CD4-positive, alpha-beta T cell treated with Interleukin-6 for 4 hours (primary cell): ENCODE data around the gene SLC2A1.

ENCODE experiments used
- DNase-seq: peaks from one replicate; pipeline ENCODE4 v3.0.0-alpha.2; 2020; ENCODE audit warnings: mixed read lengths

The SLC2A1 gene

GRCh38 chr1:42940851-42941639 lies 17.6 kb downstream of the SLC2A1 start:
- peak; percentile 21 for DNase-seq

DNA sequence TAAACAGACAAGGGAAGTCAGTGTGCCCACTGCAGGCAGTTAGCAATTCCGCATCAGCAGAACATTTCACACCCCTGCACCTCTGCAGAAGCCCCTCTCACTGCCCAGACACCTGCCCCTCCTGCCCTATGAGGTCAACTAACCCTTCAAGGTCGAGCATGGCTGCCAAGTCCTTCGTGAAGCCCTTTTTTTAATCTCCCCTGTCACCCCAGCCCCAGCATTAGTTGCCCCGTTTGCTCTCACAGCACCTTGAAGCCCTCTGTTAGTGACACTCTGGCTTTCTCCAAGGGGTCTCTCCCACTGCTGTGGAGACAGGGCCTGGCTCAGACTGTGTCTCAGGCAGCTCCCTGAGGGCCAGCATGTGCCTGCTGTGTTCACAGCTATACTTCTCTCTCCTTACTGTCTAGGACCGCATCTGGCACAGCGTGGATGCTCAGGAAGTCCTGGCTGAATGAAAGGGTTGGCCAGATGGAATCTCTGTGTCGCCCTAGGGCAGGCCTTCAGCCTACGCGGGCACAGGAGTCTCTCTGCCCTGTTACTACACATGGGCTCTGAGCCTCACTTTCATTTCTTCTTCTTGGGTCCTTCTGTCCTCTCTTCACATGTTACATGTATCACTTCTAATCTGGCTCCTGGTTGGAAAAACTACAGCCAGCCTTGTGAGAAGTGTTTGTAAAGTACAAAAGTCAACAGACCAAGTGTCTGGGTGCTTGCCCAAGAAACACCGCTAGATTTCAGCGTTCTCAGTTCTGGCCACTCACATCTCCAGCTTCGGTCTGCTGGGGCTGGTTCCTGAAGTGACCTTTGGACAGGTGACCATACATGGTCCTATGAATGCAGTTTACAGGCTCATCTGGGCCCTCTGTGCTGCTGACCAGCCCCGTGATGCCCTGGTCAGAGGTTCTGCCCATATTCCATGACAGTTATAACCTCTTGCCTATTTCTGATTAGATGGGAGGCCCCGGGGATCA lies 19.7 kb downstream of the SLC2A1 start:
- DNase-seq, result no peak

- DNase-seq, result peak; percentile 48
These were observed 20.6 kb downstream of the SLC2A1 start for GRCh38 chr1:42937836-42938644.

- no peak for DNase-seq
These were observed 21.4 kb downstream of the SLC2A1 start for GRCh38 chr1:42937141-42937696.

- peak; percentile 64 for DNase-seq
These were observed 22.2 kb downstream of the SLC2A1 start for GRCh38 chr1:42936309-42937078.

- no peak for DNase-seq
These were observed 22.7 kb downstream of the SLC2A1 start for GRCh38 chr1:42935971-42936308.

GRCh38 chr1:42935313-42935895 lies 23.3 kb downstream of the SLC2A1 start:
- no peak for DNase-seq

DNA sequence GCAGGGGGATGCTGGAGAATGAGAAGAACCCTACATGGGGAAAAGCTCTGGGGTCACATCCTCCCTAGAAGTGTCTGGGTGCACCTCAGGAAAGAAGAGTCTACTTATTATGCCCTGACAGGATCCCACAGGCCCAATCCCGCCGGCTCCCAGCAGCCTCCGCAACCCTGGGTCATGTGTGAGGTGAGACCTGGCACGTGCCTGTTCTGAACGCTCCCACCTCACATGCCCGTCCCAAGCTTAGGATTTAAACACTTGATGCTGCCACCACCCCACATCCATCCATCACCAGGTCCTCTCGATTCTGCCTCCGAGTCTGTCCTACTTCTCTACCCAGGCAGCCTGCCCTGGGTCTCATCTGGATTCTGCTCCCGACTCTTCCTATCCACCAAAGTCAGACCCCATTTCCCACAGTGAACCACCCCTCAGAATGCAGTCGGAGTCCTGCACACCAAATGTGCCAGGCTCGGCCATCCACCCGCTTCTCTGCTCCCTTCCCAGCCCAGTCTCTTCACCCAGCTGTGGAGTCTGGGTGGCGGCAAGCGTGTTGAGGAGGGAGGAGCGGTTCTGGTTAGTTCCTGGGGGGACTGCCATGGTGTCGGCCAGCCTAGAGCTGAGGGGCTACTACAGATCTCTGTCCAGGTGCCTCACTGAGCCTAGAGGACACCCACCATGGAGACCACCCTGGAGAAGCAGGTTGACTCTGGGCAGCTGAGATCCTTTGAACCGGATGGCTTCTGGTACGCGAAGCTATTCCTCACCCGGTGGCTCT lies 23.9 kb downstream of the SLC2A1 start:
- no peak for DNase-seq

- DNase-seq, result no peak
These were observed 24.8 kb downstream of the SLC2A1 start for GRCh38 chr1:42933610-42934491.

GRCh38 chr1:42933060-42933586 lies 25.5 kb downstream of the SLC2A1 start:
- no peak for DNase-seq

GRCh38 chr1:42932442-42932941 lies 26.2 kb downstream of the SLC2A1 start:
- DNase-seq, result no peak

DNA sequence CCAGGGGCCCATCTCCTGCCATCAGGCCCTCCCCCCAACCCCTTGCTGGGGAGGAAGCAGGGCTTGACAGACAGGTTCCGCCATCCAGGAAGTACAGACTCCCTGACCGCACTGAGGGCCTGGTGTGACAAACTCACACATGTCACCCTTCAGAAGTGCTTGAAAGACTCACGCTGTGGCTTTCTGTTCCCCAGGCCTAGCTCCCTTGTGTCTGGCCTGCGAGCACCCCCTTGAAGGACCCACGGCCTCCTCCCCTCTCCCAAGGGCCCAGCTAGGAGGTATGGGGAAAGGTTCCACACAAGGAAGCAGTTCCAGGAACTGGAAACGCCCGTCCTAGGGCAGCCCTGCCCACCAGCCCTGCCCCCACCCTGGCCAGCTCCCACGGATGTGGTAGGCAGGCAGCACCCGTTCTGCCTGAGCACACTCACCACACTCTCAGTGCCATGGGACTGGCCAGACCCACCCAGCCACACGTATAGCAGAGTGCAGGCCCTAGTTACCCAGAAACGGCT lies 26.7 kb downstream of the SLC2A1 start:
- peak; percentile 88 for DNase-seq

- DNase-seq, result peak; percentile 70
These were observed 27.5 kb downstream of the SLC2A1 start for GRCh38 chr1:42931108-42931539.

DNA sequence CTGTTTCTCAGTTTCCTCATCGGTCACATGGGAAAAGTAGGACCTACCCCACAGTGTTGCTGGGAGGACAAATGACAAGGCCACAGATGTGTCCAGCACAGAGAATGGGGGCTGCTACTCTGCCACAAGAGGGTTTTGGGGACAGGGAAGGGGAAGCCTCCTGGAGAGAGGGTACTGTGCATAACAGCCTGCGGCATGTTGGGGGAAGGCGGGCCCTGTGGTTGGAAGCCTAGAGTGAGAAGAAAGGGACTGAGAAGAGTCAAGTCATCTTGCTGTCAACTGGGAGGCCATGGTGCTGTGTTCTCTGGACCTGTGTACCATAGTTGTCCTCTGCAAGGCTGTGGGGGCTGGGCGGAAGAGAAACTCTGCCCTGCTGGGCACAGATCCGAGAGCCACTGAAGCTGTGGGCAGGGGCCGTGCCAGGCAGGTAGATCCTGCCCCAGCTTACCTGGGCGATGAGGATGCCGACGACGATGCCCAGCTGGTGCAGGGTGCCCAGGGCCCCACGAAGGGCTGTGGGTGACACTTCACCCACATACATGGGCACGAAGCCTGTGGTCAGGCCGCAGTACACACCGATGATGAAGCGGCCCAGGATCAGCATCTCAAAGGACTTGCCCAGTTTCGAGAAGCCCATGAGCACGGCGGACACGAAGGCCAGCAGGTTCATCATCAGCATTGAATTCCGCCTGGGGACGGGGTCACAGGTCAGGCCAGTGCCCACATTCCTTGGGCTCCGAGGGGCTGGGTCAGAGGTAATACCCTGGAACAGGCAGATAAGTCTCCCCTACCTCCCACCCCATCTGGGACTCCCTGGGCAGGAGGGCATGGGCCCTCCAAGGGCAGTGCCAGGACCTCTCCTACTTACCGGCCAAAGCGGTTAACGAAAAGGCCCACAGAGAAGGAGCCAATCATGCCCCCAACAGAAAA lies 28.2 kb downstream of the SLC2A1 start:
- no peak for DNase-seq

DNA sequence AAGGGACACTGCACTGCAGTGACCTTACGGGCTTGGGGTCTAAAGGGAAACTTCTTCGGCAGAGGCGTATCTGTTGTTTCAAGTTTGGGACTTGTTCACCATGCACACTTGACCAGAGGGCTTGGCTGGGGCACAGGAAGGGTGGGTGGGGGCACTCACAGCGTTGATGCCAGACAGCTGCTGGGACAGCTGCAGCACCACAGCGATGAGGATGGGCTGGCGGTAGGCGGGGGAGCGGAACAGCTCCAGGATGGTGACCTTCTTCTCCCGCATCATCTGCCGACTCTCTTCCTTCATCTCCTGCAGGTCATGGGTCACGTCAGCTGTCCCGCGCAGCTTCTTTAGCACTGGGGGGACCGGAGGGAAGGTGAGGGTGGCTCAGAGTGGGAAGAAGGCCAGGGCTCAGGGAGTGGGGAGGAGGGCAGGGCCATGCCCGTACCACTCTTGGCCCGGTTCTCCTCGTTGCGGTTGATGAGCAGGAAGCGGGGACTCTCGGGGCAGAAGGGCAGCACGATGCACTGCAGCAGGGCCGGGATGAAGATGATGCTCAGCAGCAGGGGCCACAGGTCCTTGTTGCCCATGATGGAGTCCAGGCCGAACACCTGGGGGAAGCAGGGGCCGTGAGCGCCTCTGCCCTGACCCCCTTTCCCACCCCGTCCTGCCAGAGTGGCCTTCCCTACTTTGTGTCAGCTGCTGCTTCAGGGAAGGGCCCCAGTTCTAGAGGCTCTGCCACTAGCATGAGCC lies 29.1 kb downstream of the SLC2A1 start:
- DNase-seq, result no peak

GRCh38 chr1:42928859-42929258 lies 29.8 kb downstream of the SLC2A1 start:
- DNase-seq, result no peak
